HG02840 (cell line): ENCODE data around the gene SRSF1.

Experiments
- ATAC-seq: cut with Tn5 transposase; IDR thresholded peaks from one replicate; pipeline ENCODE4 v1.9.1; 2021; ENCODE audit warnings: mild to moderate bottlenecking, moderate library complexity, moderate number of reproducible peaks; ENCODE audit not compliant: unreplicated experiment, low FRiP score

SRSF1 gene

DNA sequence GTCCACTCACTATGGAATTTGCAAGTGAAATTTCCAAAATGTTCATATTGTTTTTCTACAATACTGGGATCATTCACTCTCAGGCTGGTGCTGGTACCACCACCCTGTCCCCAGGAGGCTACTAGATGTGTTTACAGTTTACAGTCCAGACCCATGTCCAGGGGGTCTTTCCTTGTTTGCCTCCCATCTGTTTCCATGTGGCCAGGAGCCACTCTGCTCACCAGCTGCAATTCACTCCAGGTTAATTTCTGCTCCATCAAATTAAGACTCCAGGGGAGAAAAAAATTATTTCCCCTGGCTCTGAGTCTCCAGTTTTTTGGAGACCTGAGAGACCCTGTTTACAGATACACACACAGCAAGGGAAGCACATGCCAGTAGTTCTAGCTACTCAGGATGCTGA, 12.5 kb upstream of the SRSF1 start:
- no peak for ATAC-seq

DNA sequence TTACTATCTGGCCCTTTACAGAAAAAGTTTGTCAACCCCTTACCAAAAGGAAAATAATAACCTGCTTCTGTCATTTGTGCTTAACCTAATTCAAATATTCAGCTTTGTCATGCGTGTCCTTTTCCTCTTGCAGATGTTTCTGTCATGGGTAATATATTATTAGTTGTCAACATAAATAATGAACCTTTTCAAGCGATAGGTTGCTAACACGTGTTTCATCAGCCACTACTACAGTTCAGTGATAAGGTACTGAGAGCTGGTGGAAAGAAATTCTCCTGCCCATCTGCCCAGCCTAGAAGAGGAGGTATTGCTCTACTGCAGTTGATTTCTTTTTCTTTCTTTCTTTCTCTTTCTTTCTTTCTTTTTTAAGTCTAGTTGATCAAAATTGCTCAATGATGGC, 12.0 kb upstream of the SRSF1 start:
- ATAC-seq: no peak

DNA sequence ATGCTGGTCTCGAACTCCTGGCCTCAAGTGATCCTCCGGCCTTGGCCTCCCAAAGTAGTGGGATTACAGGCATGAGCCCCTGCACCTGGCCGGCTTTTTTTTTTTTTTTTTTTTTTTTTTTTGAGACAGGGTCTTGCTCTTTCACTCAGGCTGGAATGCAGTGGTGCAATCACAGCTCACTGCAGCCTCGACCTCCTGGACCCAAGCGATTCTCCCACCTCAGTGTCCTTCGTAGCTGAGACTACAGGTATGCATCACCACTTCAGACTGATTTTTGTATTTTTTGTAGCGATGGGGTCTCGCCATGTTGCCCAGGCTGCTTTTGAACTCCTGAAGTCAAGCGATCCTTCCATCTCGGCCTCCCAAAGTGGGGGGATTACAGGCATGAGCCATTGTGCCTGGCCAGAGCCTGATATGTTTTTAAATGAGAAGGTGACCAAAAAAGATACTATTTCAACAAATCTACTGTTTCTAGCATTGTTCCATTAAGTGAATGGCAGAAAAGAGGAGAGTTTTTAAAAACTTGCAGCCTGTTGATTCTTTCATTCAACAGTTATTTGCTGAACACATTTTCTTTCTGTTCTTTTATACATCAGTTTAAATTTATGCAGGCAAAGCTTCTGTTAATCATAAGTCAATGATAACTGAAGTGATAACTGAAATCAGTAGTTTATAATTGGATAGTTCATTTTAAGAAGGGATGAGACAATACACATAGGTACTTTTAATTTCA, 3.2 kb upstream of the SRSF1 start:
- no peak for ATAC-seq

DNA sequence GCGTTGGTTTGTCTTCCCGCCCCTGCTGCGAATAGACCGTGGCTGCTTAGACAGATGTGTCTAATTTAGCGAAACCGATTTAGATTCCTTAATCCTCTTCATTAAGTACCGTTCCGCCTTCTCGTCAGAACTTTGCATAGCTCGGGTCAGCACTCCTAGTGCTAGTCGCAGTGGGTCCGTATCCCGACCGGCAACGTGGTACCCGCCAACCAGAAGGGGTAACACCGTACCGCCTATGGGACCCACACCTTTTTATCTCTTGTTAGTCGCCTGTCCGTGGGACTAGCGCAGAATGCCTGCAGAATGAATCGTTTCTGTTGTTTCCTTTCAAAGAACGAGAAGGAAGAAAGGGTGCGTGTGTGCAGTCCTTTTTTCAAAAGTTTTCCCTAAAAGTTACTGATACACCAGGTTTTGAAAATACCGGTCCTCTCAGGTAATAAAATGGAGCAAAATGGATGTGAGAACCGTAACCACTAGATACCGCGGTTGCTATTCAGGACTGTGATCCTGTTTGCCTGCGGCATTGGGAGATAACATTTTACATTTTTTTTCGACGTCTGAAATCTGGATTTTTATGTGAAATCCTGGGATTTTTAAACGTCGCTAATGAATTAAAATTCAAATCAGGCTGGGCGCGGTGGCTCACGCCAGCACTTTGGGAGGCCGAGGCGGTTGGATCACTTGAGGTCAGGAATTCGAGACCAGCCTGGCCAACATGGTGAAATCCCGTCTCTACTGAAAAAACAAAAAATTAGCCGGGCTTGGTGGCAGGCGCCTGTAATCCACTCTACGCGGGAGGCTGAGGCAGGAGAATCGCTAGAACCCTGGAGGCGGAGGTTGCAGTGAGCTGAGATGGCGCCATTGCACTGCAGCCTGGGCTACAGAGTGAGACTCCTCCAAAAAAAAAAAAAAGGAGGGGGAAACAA, 998 bp upstream of the SRSF1 start:
- peak; percentile 26 for ATAC-seq

DNA sequence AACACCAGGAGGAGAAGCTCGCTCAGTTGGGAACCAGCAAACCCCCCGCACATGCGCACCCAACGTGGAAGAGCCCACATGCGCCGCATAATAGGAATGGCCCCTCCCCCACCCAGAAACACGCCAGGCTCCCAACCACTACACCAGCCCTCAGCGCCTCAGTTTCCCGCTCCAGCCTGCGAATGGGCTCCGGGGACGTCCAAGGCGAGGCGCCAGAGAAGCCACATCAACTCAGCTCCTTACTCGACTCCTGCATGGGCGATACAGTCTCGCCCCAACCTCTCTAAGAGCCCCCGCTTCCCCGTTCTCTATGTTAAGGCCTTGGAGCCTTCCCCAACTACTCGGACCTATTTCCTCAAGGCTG, 504 bp downstream of the SRSF1 start:
- peak; percentile 9 for ATAC-seq

DNA sequence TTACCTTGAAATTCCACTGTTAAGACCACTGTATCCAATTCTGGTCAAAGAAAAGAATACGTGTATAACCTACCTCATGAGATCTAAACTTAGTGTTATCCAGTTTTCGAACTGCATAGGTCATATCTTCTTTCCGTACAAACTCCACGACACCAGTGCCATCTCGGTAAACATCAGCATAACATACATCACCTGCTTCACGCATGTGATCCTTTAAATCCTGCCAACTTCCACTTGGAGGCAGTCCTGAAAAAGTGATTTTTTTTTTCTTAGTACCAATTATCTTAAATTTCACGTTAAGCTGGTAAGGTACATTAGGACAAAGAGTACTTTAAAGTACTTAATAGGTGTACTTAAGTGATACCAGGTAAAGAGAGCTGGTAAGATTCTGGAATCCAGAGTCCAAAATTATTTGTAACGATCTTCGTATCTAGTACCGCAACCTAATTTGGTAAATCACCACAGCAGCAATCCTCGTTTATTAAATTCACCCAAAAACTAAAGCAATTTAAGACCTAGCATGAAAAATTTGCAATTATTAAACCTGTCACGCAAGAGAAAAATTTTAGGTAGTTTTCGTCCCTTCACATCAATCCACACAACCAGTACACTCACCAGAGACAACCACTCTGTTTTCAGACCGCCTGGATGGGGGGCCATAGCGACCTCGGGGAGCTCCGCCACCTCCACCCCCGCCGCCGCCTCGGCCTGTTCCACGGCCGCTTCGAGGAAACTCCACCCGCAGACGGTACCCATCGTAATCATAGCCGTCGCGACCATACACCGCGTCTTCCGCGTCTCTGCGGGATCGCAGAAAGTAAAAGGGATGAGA, 1.1 kb downstream of the SRSF1 start:
- ATAC-seq: no peak

DNA sequence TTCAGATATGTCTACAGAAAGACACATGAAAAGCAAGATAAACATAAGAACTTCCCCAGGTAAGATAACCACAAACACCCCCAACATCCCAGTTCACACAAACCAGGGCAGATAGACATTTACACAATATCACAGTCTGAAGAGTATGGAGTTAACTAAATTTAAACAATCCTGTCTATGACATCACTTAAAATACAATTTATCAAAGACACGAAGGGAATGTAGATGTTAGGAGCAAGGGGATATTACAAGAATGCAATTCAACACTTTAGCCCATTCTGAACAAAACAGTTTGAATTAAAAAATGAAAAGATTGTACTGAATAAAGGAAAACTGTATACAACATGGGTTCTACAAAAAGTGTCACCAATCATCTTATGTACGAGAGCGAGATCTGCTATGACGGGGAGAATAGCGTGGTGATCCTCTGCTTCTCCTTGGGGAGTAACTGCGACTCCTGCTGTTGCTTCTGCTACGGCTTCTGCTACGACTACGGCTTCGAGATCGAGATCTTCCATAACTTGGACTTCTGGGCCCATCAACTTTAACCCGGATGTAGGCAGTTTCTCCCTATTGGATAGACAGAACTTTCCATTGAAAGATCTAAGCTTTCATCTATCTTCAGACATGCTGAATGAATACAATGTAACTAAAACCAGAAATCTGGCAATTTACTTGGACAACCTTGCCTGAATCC, 1.9 kb downstream of the SRSF1 start:
- no peak for ATAC-seq

DNA sequence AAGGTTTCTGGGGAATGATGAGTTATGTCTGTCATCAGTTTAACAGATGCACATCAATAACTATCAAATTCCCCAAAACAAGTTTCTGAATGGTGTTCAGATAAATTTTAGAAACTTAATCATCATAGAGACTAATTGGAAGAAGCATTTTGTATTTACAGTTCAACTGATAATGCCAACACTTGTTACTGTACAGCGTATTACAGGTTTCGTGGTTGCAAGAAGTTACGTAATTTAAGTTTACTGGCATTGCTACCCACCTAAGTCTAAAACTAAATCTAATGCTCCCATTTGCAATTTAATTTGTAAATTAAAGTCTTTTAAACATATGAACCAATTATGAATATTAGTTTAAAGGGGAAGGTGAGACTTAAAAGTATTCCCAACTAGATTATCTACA, 3.0 kb downstream of the SRSF1 start:
- no peak for ATAC-seq

DNA sequence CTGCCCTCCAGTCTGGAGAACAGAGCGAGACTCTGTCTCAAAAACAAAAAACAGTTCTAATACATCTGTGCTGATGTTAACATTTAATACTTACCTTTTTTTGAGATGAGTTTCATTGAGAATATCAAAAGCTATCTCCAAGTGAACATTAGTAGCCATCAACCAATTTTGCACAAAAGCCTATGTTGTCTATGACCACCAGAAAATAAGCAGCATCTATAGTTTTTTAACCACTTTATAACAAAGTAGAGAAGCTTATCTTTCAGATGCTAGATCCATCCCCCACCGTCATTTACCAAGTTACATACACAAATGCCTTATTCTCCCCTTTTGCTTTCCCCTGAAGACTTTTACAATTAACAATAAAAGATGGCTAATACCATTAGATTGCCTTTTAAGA, 4.1 kb downstream of the SRSF1 start:
- no peak for ATAC-seq

DNA sequence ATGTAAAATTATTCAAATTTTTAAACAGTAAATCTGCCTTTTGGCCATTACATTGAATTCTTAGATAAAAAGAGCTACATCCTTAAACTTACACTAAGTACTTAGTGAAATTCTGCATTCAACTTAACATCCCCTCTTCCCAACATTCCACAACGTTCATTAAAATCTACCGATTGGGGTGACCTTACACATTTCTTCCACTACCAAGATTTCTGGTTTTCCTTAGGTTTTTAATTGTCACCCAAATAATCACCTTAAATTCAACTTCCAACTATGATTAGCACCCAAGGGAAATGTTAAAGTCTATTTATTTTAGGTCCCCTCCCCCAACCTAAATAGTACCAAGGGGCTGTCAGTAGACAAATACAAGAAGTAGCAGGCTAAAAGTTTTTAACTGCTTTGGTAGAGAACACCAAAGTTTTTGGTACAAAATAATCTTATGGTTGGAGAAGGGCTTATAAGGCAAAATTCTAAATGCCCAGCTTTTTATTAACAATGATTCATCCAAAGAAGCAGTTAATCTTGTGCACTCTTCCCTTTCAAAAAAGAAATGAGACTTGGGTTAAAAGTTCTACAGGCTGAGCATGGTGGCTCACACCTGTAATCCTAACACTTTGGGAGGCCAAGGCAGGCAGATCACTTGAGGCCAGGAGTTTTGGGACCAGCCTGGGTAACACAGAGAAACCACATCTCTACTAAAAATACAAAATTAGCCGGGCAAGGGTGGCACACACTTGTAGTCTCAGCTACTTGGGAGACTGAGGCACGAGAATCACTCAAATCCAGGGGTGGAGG, 4.7 kb downstream of the SRSF1 start:
- no peak for ATAC-seq

DNA sequence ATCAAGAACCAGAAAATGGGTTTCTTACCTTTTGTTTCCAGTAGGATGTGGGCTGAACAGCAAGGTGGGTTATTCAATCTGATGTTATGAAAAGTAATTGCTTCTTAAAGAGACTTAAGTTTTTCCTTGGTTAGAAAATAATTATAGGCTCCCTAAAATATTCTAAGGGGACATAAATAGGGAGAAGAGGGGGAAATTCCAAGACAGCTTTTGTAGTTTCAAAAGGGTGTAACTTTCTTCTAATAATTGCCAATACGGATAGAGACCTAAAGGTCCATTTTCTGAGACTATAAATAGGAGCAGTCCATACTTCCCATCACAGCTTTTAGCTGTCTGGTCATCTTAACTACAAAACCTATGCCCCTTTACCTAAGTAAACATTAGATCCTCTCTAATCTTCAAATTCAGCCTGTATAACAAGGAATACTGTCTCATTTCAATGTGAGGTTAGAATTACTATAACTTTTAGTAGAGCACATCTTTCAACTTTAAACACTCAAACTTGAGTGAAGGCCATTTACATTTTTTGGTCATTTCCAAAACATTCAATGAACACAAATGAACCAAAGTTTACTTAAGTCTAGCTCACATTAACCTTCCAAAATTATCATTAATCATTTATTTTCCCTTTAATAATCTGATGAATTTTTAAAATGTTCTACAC, 5.5 kb downstream of the SRSF1 start:
- ATAC-seq: no peak

DNA sequence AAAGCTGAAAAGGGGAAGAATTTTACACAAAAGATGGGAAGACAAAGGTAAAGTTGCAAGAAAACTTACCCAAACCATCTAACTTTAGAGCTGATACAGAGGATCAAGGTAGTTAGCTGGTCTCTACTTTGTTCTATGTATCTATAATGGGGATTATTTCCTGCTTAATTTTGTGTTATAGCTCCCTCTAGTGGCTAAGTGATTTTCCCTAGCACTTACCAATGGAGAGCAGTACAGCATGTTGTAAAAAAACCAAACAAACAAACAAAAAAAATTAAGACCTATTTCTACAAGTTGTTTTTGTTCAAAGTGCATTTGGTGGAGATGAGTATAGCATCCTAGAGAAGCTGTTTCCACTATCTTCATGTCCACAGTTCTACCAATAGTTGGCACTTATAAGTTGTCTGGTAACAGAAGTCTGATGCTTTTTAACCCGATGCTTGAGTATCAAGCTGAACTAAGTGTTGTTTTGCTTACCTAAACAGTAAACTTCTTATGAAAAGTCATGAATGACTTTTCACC, 7.5 kb downstream of the SRSF1 start:
- ATAC-seq: no peak

DNA sequence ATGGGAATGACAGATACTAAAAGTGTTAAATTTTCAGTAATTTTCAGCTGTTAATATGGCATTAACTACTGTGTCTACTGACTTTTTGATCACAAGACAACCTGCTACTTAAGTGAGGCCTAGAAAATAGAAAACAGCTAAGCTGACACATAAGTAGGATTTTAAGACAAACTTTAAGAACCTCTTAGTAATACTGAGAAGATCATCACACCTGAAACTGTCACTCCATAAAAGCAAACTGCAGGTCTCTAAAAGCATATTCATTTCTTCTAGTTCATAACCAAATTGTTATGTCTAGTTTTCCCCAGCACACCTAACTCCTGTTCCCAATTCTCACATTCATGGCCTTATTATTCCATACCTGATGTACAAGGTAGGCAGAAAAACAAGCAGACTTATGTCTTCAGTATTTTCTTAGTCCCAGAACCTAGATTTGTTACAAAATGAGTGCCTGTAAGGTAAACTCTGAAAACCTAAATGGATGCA, 8.0 kb downstream of the SRSF1 start:
- no peak for ATAC-seq

DNA sequence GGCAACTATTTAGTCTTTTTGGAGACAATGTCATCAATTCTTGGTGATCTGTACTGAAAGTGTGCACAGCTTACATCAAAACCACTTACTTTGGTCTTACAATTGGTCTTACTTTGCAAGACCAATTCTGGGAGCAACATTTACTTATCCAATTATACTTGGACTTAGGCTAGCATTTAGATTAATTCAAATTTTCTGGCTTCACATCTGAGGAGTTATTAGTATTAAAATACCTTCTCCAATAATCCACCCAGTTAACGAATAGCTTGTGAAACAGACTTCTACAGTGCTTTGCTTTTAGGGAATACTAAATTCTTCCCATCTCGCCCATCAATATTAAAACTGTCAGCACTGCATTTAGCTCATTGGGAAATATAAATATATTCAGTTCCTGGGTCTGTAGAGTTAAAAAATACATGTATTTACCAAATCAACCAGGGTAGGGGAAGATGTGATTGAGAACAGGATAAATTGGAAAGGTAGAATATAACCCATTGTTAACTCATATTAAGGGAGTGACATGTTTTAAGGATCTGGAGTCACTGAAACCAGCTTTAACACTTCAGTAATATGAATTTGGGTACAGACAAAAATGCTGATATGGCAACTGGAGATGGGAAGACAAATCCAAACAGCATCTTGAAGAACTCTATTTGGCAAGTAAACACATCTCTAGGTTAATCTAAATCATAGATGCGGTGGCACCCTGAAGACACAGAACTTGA, 9.8 kb downstream of the SRSF1 start:
- no peak for ATAC-seq

DNA sequence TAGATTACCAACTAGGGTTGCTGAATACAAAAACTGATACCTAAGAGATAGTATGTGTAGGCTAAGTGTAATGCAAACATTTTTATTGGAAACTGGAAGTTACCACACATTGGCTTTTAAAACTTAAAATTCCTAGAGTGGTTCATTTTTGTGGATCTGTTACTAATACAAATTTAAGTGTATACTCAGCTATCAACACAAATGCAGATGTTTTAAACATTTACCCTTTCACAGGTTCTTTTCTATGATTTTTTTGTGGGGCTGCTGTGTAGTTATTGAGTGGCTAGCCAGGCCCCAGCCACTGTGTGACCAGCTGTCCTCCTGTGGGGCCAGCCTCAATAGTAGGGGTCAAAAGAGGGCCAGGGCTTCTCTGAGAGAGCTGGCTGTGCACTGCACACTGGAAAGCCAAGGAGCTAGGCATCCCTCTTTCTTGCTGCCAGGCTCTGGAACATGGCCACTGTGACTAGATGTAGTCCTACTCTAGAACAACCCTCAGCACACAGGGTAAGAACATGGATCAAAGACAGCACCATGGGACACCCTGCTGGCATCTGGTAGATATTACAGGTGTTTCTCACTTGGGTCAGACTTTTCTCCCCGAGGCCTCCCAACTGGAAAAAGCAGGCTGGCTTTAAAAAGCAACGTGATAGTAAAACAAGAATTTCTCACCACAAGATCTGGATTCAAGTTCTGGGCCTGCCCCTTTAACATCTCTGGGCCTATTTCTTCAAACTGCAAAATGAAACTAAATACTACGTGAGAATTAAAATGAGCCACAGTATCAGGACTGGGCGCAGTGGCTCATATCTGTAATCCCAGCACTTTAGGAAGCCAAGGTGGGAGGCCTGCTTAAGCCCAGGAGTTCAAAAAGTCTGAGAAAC, 11.7 kb downstream of the SRSF1 start:
- ATAC-seq: no peak

DNA sequence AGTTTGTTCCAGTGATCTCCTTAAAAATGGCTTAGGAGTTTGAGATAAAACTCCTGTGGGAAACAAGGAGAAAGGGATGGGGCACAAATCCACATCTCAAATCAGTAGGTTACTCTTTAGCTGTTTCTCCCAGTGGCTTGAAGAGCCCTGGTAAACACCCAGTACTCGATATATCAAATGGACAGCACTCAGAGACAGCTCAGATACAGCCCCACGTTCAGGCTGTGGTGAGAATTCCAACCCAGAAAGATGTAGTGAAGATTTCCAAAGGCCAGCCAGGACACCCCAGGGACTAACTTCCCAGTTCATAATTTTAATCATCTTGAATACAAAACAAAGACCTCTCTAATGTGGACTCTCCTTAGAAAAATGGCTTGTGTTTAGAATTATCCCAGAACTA, 12.6 kb downstream of the SRSF1 start:
- ATAC-seq: no peak
